ENCODE results near the gene SH3RF3.

The SH3RF3 gene

GRCh38 chr2:109148117-109148746, 19.2 kb downstream of the SH3RF3 start:
- TF ChIP-seq CTCF (IDR thresholded peaks at IDR 0.05; ENCODE audit: control insufficient read depth, extremely low read depth, insufficient read depth) = no peak
- no peak overlapping the region for H3K4me3 ChIP-seq (ENCODE audit: low read depth, low read length)
- no peak for DNase-seq (ENCODE audit: low read depth)

- H3K4me3 ChIP-seq (ENCODE audit: low read depth, low read length) = no peak overlapping the region
- DNase-seq (ENCODE audit: low read depth) = no peak
- TF ChIP-seq CTCF (IDR thresholded peaks at IDR 0.05; ENCODE audit: control insufficient read depth, extremely low read depth, insufficient read depth) = no peak
These were observed 20.1 kb downstream of the SH3RF3 start for GRCh38 chr2:109148991-109149645.

GRCh38 chr2:109150559-109150958, 21.6 kb downstream of the SH3RF3 start:
- H3K4me3 ChIP-seq (ENCODE audit: low read depth, low read length) = no peak overlapping the region
- DNase-seq (ENCODE audit: low read depth) = no peak
- TF ChIP-seq CTCF (IDR thresholded peaks at IDR 0.05; ENCODE audit: control insufficient read depth, extremely low read depth, insufficient read depth) = no peak

- TF ChIP-seq CTCF (IDR thresholded peaks at IDR 0.05; ENCODE audit: control insufficient read depth, extremely low read depth, insufficient read depth) = no peak
- DNase-seq (ENCODE audit: low read depth) = no peak
- H3K4me3 ChIP-seq (ENCODE audit: low read depth, low read length) = no peak overlapping the region
These were observed 22.5 kb downstream of the SH3RF3 start for GRCh38 chr2:109151519-109151918.

- no peak for TF ChIP-seq CTCF (IDR thresholded peaks at IDR 0.05; ENCODE audit: control insufficient read depth, extremely low read depth, insufficient read depth)
- H3K4me3 ChIP-seq (ENCODE audit: low read depth, low read length) = no peak overlapping the region
- DNase-seq (ENCODE audit: low read depth) = no peak
These were observed 24.2 kb downstream of the SH3RF3 start for GRCh38 chr2:109153005-109153784.

- H3K4me3 ChIP-seq (ENCODE audit: low read depth, low read length) = no peak overlapping the region
- no peak for TF ChIP-seq CTCF (IDR thresholded peaks at IDR 0.05; ENCODE audit: control insufficient read depth, extremely low read depth, insufficient read depth)
- DNase-seq (ENCODE audit: low read depth) = no peak
These were observed 24.8 kb downstream of the SH3RF3 start for GRCh38 chr2:109153807-109154206.
